K562 (cell line): ENCODE data around the gene PPP2R3B. TPM values are rescaled to one million over a fixed set of nuclear protein-coding genes. Genes with fewer than 3 reads are reported as not detected.

Experiments
- ATAC-seq: fragments of 200-7000 bp; cut with Tn5 transposase; 3 replicates; pipeline ENCODE4 v1.9.1; 2020; ENCODE audit warnings: moderate library complexity
- BruUV-seq: library from RNA; stranded (reverse); fragments of 400-500 nt; replicated peaks from 2 replicates; lab custom pipeline; 2021; lab: Mats Ljungman, UMichigan
- CTCF ChIA-PET: fragments of 300-600 bp; formaldehyde crosslinking; extraction: SDS; loops from one replicate; lab custom pipeline; 2021; ENCODE audit warnings: low intra/inter-chr PET ratio; lab: Yijun Ruan, JAX
- POLR2A ChIA-PET: fragments of 300-600, 350-650 bp; sonication (Branson Sonifier 250); formaldehyde crosslinking; extraction: SDS; loops from one replicate; lab custom pipeline; 2021; ENCODE audit warnings: antibody characterized with exemption, inconsistent platforms; lab: Yijun Ruan, JAX
- DNase-seq, 4 experiments: peaks; one replicate each; pipeline versions ENCODE4 v3.0.0 to v3.0.0-alpha.2; 2011 to 2018; ENCODE audit warnings: low spot score in 3 of 4, mixed read lengths in 3 of 4; ENCODE audit errors: extremely low read depth in 1 of 4
- FAIRE-seq: peaks from 2 replicates; lab custom pipeline; 2011; peaks lifted over from hg19 to GRCh38; lab: Jason Lieb, UNC
- H2AFZ ChIP-seq: 2 replicates; pipeline ENCODE4 v1.6.0; 2011; ENCODE audit warnings: low read depth, low read length, control low read depth, inconsistent platforms
- H3K27ac ChIP-seq: fragments of 200-600 bp; 3 replicates; pipeline ENCODE4 v1.8.0; 2011; ENCODE audit warnings: low read depth, mild to moderate bottlenecking, control low read depth, inconsistent platforms, low read length, moderate library complexity, mixed read lengths; ENCODE audit errors: extremely low read depth
- H3K27me3 ChIP-seq, 2 experiments: fragments of 300-600 bp in 1 of 2; 2 replicates in 1 of 2; 3 replicates in 1 of 2; pipeline versions ENCODE4 v1.6.0 to v1.8.0; 2011; ENCODE audit warnings: inconsistent platforms in 2 of 2, low read length in 2 of 2, mild to moderate bottlenecking in 1 of 2, mixed read lengths in 1 of 2, moderate library complexity in 1 of 2; ENCODE audit not compliant: control insufficient read depth in 2 of 2, insufficient read depth in 2 of 2
- H3K36me3 ChIP-seq: fragments of 300-600 bp; 3 replicates; pipeline ENCODE4 v1.8.0; 2011; ENCODE audit warnings: mild to moderate bottlenecking, low read length, inconsistent platforms; ENCODE audit not compliant: control insufficient read depth, insufficient read depth
- H3K4me1 ChIP-seq, 2 experiments: fragments of 200-600 bp in 1 of 2; replicated peaks in 1 of 2; 2 replicates in 1 of 2; 3 replicates in 1 of 2; pipeline versions ENCODE4 v1.5.1 to v1.8.0; 2011; ENCODE audit warnings: inconsistent platforms in 2 of 2, low read length in 2 of 2, mild to moderate bottlenecking in 1 of 2, mixed read lengths in 1 of 2, moderate library complexity in 1 of 2; ENCODE audit not compliant: control insufficient read depth in 2 of 2, insufficient read depth in 2 of 2
- H3K4me2 ChIP-seq: 2 replicates; pipeline ENCODE4 v1.6.1; 2011; ENCODE audit warnings: low read length, control low read depth, inconsistent platforms, mixed read lengths; ENCODE audit not compliant: insufficient read depth
- H3K4me3 ChIP-seq: fragments of 200-600 bp; sonication (generic), shearing (Covaris generic); 2 replicates; pipeline ENCODE4 v1.5.1; 2016; ENCODE audit warnings: control low read depth, inconsistent platforms
- H3K79me2 ChIP-seq: fragments of 200-600 bp; 3 replicates; pipeline ENCODE4 v1.8.0; 2011; ENCODE audit warnings: low read length, inconsistent platforms; ENCODE audit not compliant: control insufficient read depth, insufficient read depth
- H3K9ac ChIP-seq, 2 experiments: 2 replicates each; pipeline versions ENCODE4 v1.6.0 to v1.6.1; 2011; ENCODE audit warnings: low read depth in 2 of 2, low read length in 2 of 2, control low read depth in 1 of 2, inconsistent platforms in 1 of 2, mild to moderate bottlenecking in 1 of 2, mixed read lengths in 1 of 2; ENCODE audit not compliant: insufficient read depth in 1 of 2
- H3K9me1 ChIP-seq: one replicate; pipeline ENCODE4 v1.6.0; 2011; ENCODE audit warnings: inconsistent platforms, mild to moderate bottlenecking, low read length, moderate library complexity; ENCODE audit not compliant: control insufficient read depth, insufficient read depth
- H3K9me3 ChIP-seq: replicated peaks from 2 replicates; pipeline ENCODE4 v1.5.1; 2011; ENCODE audit warnings: low read depth, low read length, inconsistent platforms; ENCODE audit not compliant: control insufficient read depth, insufficient read depth
- H4K20me1 ChIP-seq: replicated peaks from 2 replicates; pipeline ENCODE4 v1.6.1; 2011; ENCODE audit warnings: low read length, inconsistent platforms, mixed read lengths; ENCODE audit not compliant: control insufficient read depth, insufficient read depth
- CREB1 ChIP-seq, 2 experiments: sonication (generic) in 1 of 2; formaldehyde crosslinking in 1 of 2; IDR thresholded peaks; 2 replicates each; pipeline versions ENCODE4 v1.6.1 to v1.8.0; 2012 to 2022; ENCODE audit warnings: inconsistent platforms in 1 of 2, mild to moderate bottlenecking in 1 of 2, missing genetic modification reagents in 1 of 2, moderate library complexity in 1 of 2
- HNRNPL ChIP-seq: fragments of 200-400 bp; formaldehyde crosslinking; IDR thresholded peaks from 2 replicates; pipeline ENCODE4 v1.6.1; 2017; ENCODE audit warnings: low read depth, mild to moderate bottlenecking, low read length
- KDM1A ChIP-seq, 2 experiments: fragments of 450-650 bp; IDR thresholded peaks; 2 replicates each; pipeline ENCODE4 v1.6.1; 2016; ENCODE audit warnings: mild to moderate bottlenecking in 2 of 2
- NBN ChIP-seq: fragments of 450-650 bp; IDR thresholded peaks from 2 replicates; pipeline ENCODE4 v1.6.1; 2016; ENCODE audit warnings: low read depth, mild to moderate bottlenecking
- PTRF ChIP-seq: fragments of 450-650 bp; IDR thresholded peaks from 2 replicates; pipeline ENCODE4 v1.6.1; 2016; ENCODE audit warnings: mild to moderate bottlenecking, missing genetic modification characterization, missing compliant biosample characterization
- RFX1 ChIP-seq: fragments of 450-650 bp; IDR thresholded peaks from 2 replicates; pipeline ENCODE4 v1.6.1; 2016; ENCODE audit warnings: mild to moderate bottlenecking, moderate library complexity
- SRSF7 ChIP-seq: fragments of 200-400 bp; formaldehyde crosslinking; optimal IDR thresholded peaks from 2 replicates; pipeline ENCODE3; 2017; ENCODE audit warnings: mild to moderate bottlenecking, low read depth, low read length
- TRIM28 ChIP-seq: fragments of 450-650 bp; IDR thresholded peaks from 2 replicates; pipeline ENCODE4 v1.6.1; 2017
- XRCC3 ChIP-seq: fragments of 450-650 bp; IDR thresholded peaks from 2 replicates; pipeline ENCODE4 v1.6.1; 2017; ENCODE audit warnings: mild to moderate bottlenecking, moderate library complexity
- ZNF212 ChIP-seq: fragments of 450-650 bp; formaldehyde crosslinking; IDR thresholded peaks from 2 replicates; pipeline ENCODE4 v1.4.0; 2020; ENCODE audit warnings: mild to moderate bottlenecking
- ZNF764 ChIP-seq: fragments of 250-450 bp; sonication (Bioruptor Pico); IDR thresholded peaks from 2 replicates; pipeline ENCODE4 v1.4.0; 2020; ENCODE audit warnings: low read depth, mild to moderate bottlenecking, moderate library complexity
- WGBS: fragments of 100-300 bp; shearing (Covaris generic); methylation state at CpG from one replicate; pipeline ENCODE4 v1.1.6; 2016; ENCODE audit warnings: low coverage, mixed read lengths; ENCODE audit not compliant: insufficient coverage; ENCODE audit errors: missing lambda C conversion rate; 5-methylcytosine and 5-hydroxymethylcytosine counted together
- in situ Hi-C: fragments of 300-500 bp; cut with MboI; formaldehyde crosslinking; loops from 4 replicates; pipeline ENCODE4 v1.15.0; 2018; ENCODE audit warnings: inconsistent platforms, mixed read lengths
- intact Hi-C: fragments of 100-400 bp; cut with micrococcal nuclease; formaldehyde crosslinking; loops from 2 replicates; pipeline ENCODE4 v1.14.2; 2022
- polyA plus RNA-seq, 8 experiments: library from polyadenylated mRNA; depleted of rRNA in 4 of 8; stranded (reverse) in 5 of 8; unstranded in 3 of 8; fragments of >200 nt; fragmentation: Nextera tagmentation in 2 of 8; fragmentation: Illumina TruSeq in 1 of 8; extraction: Ambion mirVana in 2 of 8; extraction: Trizol in 1 of 8; gene quantifications; 2 replicates each; pipeline versions ENCODE4 v1.2.1 to v1.2.3, GENCODE V29; 2011 to 2014; ENCODE audit warnings: inconsistent platforms in 1 of 8, missing spikeins in 1 of 8
- total RNA-seq, 7 experiments: library from RNA; depleted of rRNA in 6 of 7; stranded (reverse); fragments of >200 nt in 6 of 7; fragmentation: Illumina TruSeq in 2 of 7; extraction: Trizol in 2 of 7; gene quantifications; 2 replicates each; pipeline versions ENCODE4 v1.2.1 to v1.2.3, GENCODE V29; 2011 to 2021; ENCODE audit warnings: low replicate concordance in 1 of 7
- TF ChIP-seq, protein P1 (sequence below), 2 experiments: fragments of 250-450 bp in 1 of 2; fragments of 450-650 bp in 1 of 2; sonication (Bioruptor Pico) in 1 of 2; IDR thresholded peaks; 2 replicates each; pipeline versions ENCODE4 v1.6.1 to v1.8.0; 2016 to 2021; ENCODE audit warnings: mild to moderate bottlenecking in 2 of 2, moderate library complexity in 2 of 2, missing compliant biosample characterization in 1 of 2, missing genetic modification characterization in 1 of 2
- TF ChIP-seq, protein P2 (sequence below): fragments of 250-450 bp; sonication (Bioruptor Pico); IDR thresholded peaks from 2 replicates; pipeline ENCODE4 v1.5.0; 2021
- TF ChIP-seq, protein P3 (sequence below): sonication (generic); formaldehyde crosslinking; IDR thresholded peaks from 2 replicates; pipeline ENCODE4 v1.8.1; 2023; ENCODE audit warnings: mild to moderate bottlenecking, missing genetic modification reagents

Gene PPP2R3B
- total and polyA plus RNA-seq, 9 of the 15 experiments (the other 6 are each of a cell fraction or from before 2014, with no cell fraction given): 0.04 to 18.2 (median 8.2) TPM; not detected in 1

DNA sequence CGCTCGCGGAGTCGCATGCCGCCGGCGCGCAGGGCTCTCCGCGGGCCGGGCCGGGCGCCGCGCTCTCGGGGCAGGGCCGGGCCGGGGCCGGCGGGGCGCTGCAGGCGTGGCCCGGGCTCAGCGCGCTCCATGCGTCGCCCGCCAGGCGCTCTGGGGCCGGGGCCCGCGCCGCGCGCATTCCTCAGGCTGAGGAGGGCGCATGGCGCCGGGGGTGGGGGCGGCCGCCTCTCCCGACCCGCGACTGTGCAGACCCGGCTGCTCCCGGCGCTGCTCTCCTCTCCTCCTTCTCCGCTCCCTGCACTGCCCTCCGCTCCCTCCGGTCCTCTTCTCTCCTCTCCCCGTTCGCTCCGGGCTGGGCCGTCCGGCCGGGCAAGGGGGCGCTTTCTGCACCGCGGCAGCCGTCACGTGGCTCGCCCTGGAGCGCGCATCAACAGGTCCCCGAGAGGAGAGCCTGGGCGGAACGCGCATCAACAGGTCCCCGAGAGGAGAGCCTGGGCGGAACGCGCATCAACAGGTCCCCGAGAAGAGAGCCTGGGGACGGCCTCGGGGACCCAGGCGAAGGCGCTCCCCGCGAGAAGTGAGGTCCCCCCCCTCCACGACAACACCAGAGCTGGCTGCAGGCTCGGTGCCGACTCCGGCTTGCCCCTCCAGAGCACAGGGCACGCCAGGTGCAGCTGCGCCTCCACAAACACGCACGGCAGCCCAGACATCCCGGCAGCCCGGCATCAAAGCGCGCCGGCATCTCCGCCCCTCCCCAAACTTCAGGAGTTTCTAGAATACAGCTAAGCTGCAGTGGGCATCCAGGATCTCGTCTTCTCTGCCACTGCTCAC is 12.9 kb downstream of the PPP2R3B start:
- DNase-seq: no peak
- Histone ChIP-seq H4K20me1 (no peaks in the 10 kb centered on the region), H3K4me3 (no peak overlapping the region), H3K27me3 (no peaks in the 10 kb centered on the region), H3K4me2 (no peak overlapping the region), H3K4me1 (peaks cover 3 to 35% of the 10 kb centered on the region in 2 experiments; a peak in 4 of 5 replicates), H3K9me3 (no peaks in the 10 kb centered on the region), H3K9ac (no peak overlapping the region)
- BruUV-seq: no TSS peak
- ChIA-PET POLR2A (no interaction called here), CTCF (no interaction called here)
- ATAC-seq: no peak
- intact Hi-C loops (no loop called here), in situ Hi-C loops (no loop called here)
- no peak for FAIRE-seq
- TF ChIP-seq ZNF212 (CRISPR knock-in tag) (no peak), RFX1 (no peak), XRCC3 (no peak), PTRF (tag) (no peak), SRSF7 (no peak), HNRNPL (no peak), NBN (no peak), KDM1A (IDR thresholded peaks at IDR 0.05) (no peak), ZNF764 (CRISPR knock-in tag) (no peak), TRIM28 (no peak), CREB1 (IDR thresholded peaks at IDR 0.05) (no peak), CREB1 (CRISPR knock-in tag; IDR thresholded peaks at IDR 0.05) (no peak)
- TF ChIP-seq, protein P1, sequence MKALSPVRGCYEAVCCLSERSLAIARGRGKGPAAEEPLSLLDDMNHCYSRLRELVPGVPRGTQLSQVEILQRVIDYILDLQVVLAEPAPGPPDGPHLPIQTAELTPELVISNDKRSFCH (CRISPR knock-in tag; IDR thresholded peaks at IDR 0.05): no peak
- TF ChIP-seq, protein P1 (tag; IDR thresholded peaks at IDR 0.05): no peak
- TF ChIP-seq, protein P2, sequence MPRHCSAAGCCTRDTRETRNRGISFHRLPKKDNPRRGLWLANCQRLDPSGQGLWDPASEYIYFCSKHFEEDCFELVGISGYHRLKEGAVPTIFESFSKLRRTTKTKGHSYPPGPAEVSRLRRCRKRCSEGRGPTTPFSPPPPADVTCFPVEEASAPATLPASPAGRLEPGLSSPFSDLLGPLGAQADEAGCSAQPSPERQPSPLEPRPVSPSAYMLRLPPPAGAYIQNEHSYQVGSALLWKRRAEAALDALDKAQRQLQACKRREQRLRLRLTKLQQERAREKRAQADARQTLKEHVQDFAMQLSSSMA (CRISPR knock-in tag): no peak
- TF ChIP-seq, protein P3, sequence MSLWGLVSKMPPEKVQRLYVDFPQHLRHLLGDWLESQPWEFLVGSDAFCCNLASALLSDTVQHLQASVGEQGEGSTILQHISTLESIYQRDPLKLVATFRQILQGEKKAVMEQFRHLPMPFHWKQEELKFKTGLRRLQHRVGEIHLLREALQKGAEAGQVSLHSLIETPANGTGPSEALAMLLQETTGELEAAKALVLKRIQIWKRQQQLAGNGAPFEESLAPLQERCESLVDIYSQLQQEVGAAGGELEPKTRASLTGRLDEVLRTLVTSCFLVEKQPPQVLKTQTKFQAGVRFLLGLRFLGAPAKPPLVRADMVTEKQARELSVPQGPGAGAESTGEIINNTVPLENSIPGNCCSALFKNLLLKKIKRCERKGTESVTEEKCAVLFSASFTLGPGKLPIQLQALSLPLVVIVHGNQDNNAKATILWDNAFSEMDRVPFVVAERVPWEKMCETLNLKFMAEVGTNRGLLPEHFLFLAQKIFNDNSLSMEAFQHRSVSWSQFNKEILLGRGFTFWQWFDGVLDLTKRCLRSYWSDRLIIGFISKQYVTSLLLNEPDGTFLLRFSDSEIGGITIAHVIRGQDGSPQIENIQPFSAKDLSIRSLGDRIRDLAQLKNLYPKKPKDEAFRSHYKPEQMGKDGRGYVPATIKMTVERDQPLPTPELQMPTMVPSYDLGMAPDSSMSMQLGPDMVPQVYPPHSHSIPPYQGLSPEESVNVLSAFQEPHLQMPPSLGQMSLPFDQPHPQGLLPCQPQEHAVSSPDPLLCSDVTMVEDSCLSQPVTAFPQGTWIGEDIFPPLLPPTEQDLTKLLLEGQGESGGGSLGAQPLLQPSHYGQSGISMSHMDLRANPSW (CRISPR knock-in tag): no peak
- TF ChIP-seq, all 486 proteins: peak for 0
- WGBS: 73% methylated on average over 9 of the region's 93 CpGs
- Histone ChIP-seq H3K27ac (no peak overlapping the region), H3K36me3 (no peaks in the 10 kb centered on the region), H3K9me1 (no peaks in the 10 kb centered on the region), H3K79me2 (no peaks in the 10 kb centered on the region; the same call in 2 of the 3 replicates), H2AFZ (no peak overlapping the region)
